ENCODE results near the gene SMLR1.

- TF ChIP-seq TAF1 (IDR thresholded peaks at IDR 0.05; ENCODE audit: low read depth) (no peak), EP300 (IDR thresholded peaks at IDR 0.05; ENCODE audit: borderline replicate concordance) (no peak), TCF12 (IDR thresholded peaks at IDR 0.05; ENCODE audit: low read depth) (no peak), REST (IDR thresholded peaks at IDR 0.05; ENCODE audit: low read depth) (no peak), RAD21 (IDR thresholded peaks at IDR 0.05; ENCODE audit: low read depth) (no peak), FOXM1 (IDR thresholded peaks at IDR 0.05; ENCODE audit: borderline replicate concordance, low read depth) (no peak), TEAD4 (IDR thresholded peaks at IDR 0.05) (no peak), ZBTB7A (IDR thresholded peaks at IDR 0.05; ENCODE audit: low read depth) (no peak), YY1 (IDR thresholded peaks at IDR 0.05; ENCODE audit: low read depth) (no peak), CREB1 (IDR thresholded peaks at IDR 0.05; ENCODE audit: low read depth) (no peak), MAX (IDR thresholded peaks at IDR 0.05) (no peak), EGR1 (IDR thresholded peaks at IDR 0.05) (no peak)
Observed at GRCh38 chr6:130853555-130854183, 26.5 kb downstream of the SMLR1 start.

Data from Ishikawa (cell line).